ENCODE measurements around the gene KRTAP5-5. TPM values are rescaled to one million over a fixed set of nuclear protein-coding genes. Genes with fewer than 3 reads are reported as not detected.

Gene KRTAP5-5
- total and polyA plus RNA-seq, 12 donors = not detected

DNA sequence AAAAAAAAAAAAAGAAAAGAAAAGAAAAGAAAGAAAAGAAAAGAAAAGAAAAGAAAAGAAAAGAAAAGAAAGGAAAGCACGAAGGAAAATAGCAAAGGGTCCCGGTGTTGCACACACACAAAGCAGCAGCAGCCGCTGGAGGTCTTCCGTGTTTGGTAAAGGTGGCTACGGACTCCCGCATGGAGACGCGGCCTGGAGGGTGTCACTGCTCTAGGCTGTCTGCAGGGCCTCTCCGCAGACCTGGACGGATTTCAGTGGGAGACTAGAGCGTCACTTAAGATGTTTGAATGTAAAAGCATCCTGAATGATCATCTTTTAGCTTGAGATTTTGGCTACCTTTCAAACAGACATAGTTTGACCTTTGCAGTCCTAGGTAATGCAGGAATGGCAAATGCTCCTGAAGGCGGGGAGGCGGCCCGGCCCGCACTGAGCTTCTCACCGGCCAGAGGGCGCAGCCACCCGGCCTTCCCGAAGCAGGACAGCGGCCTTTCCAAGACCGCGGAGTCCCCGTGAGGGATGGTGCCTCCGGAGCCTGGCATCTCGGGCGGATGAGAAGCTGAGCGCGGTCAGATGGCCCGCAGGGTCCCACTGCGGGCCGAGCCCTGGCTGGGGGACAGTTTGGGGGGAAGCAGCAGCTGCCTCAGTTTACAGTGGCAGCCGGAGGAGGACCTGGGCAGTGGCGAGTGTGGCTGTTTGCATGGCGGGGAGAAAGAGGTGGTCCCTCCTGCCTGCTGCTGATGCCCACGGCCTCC is 18.5 kb downstream of the KRTAP5-5 start:
- ATAC-seq (no peak), DNase-seq (no peak)
- Histone ChIP-seq H3K4me3 (no peak overlapping the region), H3K27me3 (peaks cover 0 to 6% (median 3%) of the 10 kb centered on the region in 7 donors), H3K4me1 (peaks cover 0 to 6% (median 3%) of the 10 kb centered on the region in 9 donors), H3K9me3 (no peaks in the 10 kb centered on the region), H3K27ac (no peak overlapping the region), H3K36me3 (no peaks in the 10 kb centered on the region)
- TF ChIP-seq CTCF (IDR thresholded peaks at IDR 0.05) = no peak
- intact Hi-C loops (cut with DNase I) = loop anchor here in 1 of 10 donors (10.0 kb wide), 1 partner anchor 507 kb away; no protein-coding TSS in a partner anchor
- WGBS, 2 donors = 93 to 95% methylated on average over 35 of the region's 35 CpGs

GRCh38 chr11:1648653-1649420 is 19.3 kb downstream of the KRTAP5-5 start:
- ATAC-seq (no peak), DNase-seq (no peak)
- Histone ChIP-seq H3K4me1 (peaks cover 0 to 6% (median 4%) of the 10 kb centered on the region in 9 donors), H3K4me3 (no peak overlapping the region), H3K9me3 (no peaks in the 10 kb centered on the region), H3K27ac (no peak overlapping the region), H3K27me3 (peaks cover 0 to 10% (median 0%) of the 10 kb centered on the region in 7 donors), H3K36me3 (no peaks in the 10 kb centered on the region)
- TF ChIP-seq CTCF (IDR thresholded peaks at IDR 0.05) = no peak
- 91% methylated on average over 28 of the region's 28 CpGs for WGBS, 2 donors
- intact Hi-C loops (cut with DNase I) = loop anchor here in 1 of 10 donors (10.0 kb wide), 1 partner anchor 506 kb away; no protein-coding TSS in a partner anchor

GRCh38 chr11:1650034-1650917 is 20.7 kb downstream of the KRTAP5-5 start:
- 80 to 83% methylated on average over 15 of the region's 15 CpGs for WGBS, 2 donors
- no peak overlapping the region for H3K4me3 ChIP-seq
- TF ChIP-seq CTCF (IDR thresholded peaks at IDR 0.05) = no peak
- intact Hi-C loops (cut with DNase I) = loop anchor here in 8 of 10 donors (5.0 to 10.0 kb wide), 5 partner anchors 42 to 507 kb away; partner anchors contain the start of gene SYT8 (in 4 of the 8)
- no peak overlapping the region for H3K27ac ChIP-seq
- no peak for DNase-seq
- ATAC-seq = no peak
- H3K4me1 ChIP-seq = peaks cover 0 to 6% (median 4%) of the 10 kb centered on the region in 9 donors
- peaks cover 0 to 20% (median 5%) of the 10 kb centered on the region in 7 donors for H3K27me3 ChIP-seq
- no peaks in the 10 kb centered on the region for H3K36me3 ChIP-seq
- no peaks in the 10 kb centered on the region for H3K9me3 ChIP-seq
